H9 (cell line): ENCODE results near the gene ENOX1. TPM values are rescaled to one million over a fixed set of nuclear protein-coding genes. Genes with fewer than 3 reads are reported as not detected.

Experiments
- DNase-seq: peaks from one replicate; pipeline ENCODE4 v3.0.0-alpha.2; 2017
- H2AFZ ChIP-seq: one replicate; pipeline ENCODE4 v1.6.1; 2013; ENCODE audit warnings: mild to moderate bottlenecking, low read length, control low read depth, moderate library complexity
- H2AK5ac ChIP-seq: 2 replicates; pipeline ENCODE4 v1.6.1; 2013; ENCODE audit warnings: low read length, control low read depth, mixed read lengths; ENCODE audit not compliant: insufficient read length
- H2BK120ac ChIP-seq: one replicate; pipeline ENCODE4 v1.6.1; 2013; ENCODE audit warnings: low read depth, mild to moderate bottlenecking, low read length, control low read depth, inconsistent platforms; ENCODE audit not compliant: poor library complexity, severe bottlenecking
- H2BK12ac ChIP-seq: 2 replicates; pipeline ENCODE4 v1.6.1; 2013; ENCODE audit warnings: low read length, control low read depth, mixed read lengths, low read depth; ENCODE audit not compliant: insufficient read length
- H2BK15ac ChIP-seq: 2 replicates; pipeline ENCODE4 v1.6.1; 2013; ENCODE audit warnings: low read depth, low read length, control low read depth
- H2BK20ac ChIP-seq: one replicate; pipeline ENCODE4 v1.6.1; 2013; ENCODE audit warnings: low read depth, mild to moderate bottlenecking, low read length, control low read depth, inconsistent platforms; ENCODE audit not compliant: poor library complexity, severe bottlenecking
- H2BK5ac ChIP-seq: 2 replicates; pipeline ENCODE4 v1.6.1; 2013; ENCODE audit warnings: low read length, control low read depth, mixed read lengths; ENCODE audit not compliant: insufficient read length
- H3K14ac ChIP-seq: 2 replicates; pipeline ENCODE4 v1.6.1; 2013; ENCODE audit warnings: low read length, control low read depth; ENCODE audit not compliant: insufficient read depth
- H3K18ac ChIP-seq: 2 replicates; pipeline ENCODE4 v1.6.1; 2013; ENCODE audit warnings: low read depth, mild to moderate bottlenecking, mixed read lengths, low read length, control low read depth; ENCODE audit not compliant: insufficient read length
- H3K23ac ChIP-seq: 2 replicates; pipeline ENCODE4 v1.6.1; 2013; ENCODE audit warnings: low read length, control low read depth, mixed read lengths, low read depth; ENCODE audit not compliant: insufficient read length
- H3K23me2 ChIP-seq: 2 replicates; pipeline ENCODE4 v1.6.1; 2013; ENCODE audit warnings: low read depth, mild to moderate bottlenecking, mixed read lengths, low read length, control low read depth; ENCODE audit not compliant: insufficient read length, poor library complexity, severe bottlenecking
- H3K27ac ChIP-seq: 2 replicates; pipeline ENCODE4 v1.5.1; 2013; ENCODE audit warnings: low read length, control low read depth, mixed read lengths, low read depth; ENCODE audit not compliant: insufficient read length
- H3K27me3 ChIP-seq: 2 replicates; pipeline ENCODE4 v1.6.1; 2013; ENCODE audit warnings: low read length, control low read depth, inconsistent platforms; ENCODE audit not compliant: insufficient read depth
- H3K4ac ChIP-seq: 2 replicates; pipeline ENCODE4 v1.6.1; 2013; ENCODE audit warnings: low read depth, mild to moderate bottlenecking, control low read depth, inconsistent platforms, low read length, moderate library complexity
- H3K4me1 ChIP-seq: 2 replicates; pipeline ENCODE4 v1.6.1; 2013; ENCODE audit warnings: low read length, control low read depth, inconsistent platforms; ENCODE audit not compliant: insufficient read depth
- H3K4me2 ChIP-seq: 2 replicates; pipeline ENCODE4 v1.6.1; 2013; ENCODE audit warnings: low read length, control low read depth, mixed read lengths; ENCODE audit not compliant: insufficient read length, insufficient read depth
- H3K56ac ChIP-seq: 2 replicates; pipeline ENCODE4 v1.6.1; 2013; ENCODE audit warnings: low read depth, mild to moderate bottlenecking, mixed read lengths, low read length, control low read depth; ENCODE audit not compliant: insufficient read length
- H3K79me1 ChIP-seq: 2 replicates; pipeline ENCODE4 v1.6.1; 2013; ENCODE audit warnings: low read depth, mild to moderate bottlenecking, moderate library complexity, low read length, control low read depth, inconsistent platforms; ENCODE audit not compliant: insufficient read depth, poor library complexity, severe bottlenecking
- H3K79me2 ChIP-seq: 2 replicates; pipeline ENCODE4 v1.6.1; 2013; ENCODE audit warnings: low read length, control low read depth, inconsistent platforms; ENCODE audit not compliant: insufficient read depth
- H3K9ac ChIP-seq: 2 replicates; pipeline ENCODE4 v1.6.1; 2013; ENCODE audit warnings: low read length, control low read depth, mixed read lengths; ENCODE audit not compliant: insufficient read length; ENCODE audit errors: extremely low read depth
- H3K9me3 ChIP-seq: one replicate; pipeline ENCODE4 v1.6.1; 2013; ENCODE audit warnings: low read depth, low read length, inconsistent platforms; ENCODE audit not compliant: control insufficient read depth
- H3T11ph ChIP-seq: one replicate; pipeline ENCODE4 v1.6.1; 2013; ENCODE audit warnings: mild to moderate bottlenecking, low read length, control low read depth, inconsistent platforms
- H4K20me1 ChIP-seq: one replicate; pipeline ENCODE4 v1.6.1; 2013; ENCODE audit not compliant: control insufficient read depth, insufficient read length, insufficient read depth
- H4K5ac ChIP-seq: 2 replicates; pipeline ENCODE4 v1.6.1; 2013; ENCODE audit warnings: low read depth, mild to moderate bottlenecking, mixed read lengths, low read length, control low read depth; ENCODE audit not compliant: insufficient read length
- H4K8ac ChIP-seq: replicated peaks from 2 replicates; pipeline ENCODE4 v1.6.1; 2013; ENCODE audit warnings: low read length, control low read depth, mixed read lengths, low read depth; ENCODE audit not compliant: insufficient read length
- H4K91ac ChIP-seq: 2 replicates; pipeline ENCODE4 v1.6.1; 2013; ENCODE audit warnings: low read depth, mild to moderate bottlenecking, moderate library complexity, mixed read lengths, low read length, control low read depth; ENCODE audit not compliant: insufficient read length
- H3K27ac Mint-ChIP-seq, 3 experiments: 2 replicates in 2 of 3; 3 replicates in 1 of 3; pipeline ENCODE4 v1.8.0; 2020 to 2021; ENCODE audit warnings: mixed read lengths in 3 of 3, mild to moderate bottlenecking in 1 of 3, moderate library complexity in 1 of 3
- H3K27me3 Mint-ChIP-seq: 2 replicates; pipeline ENCODE4 v1.8.0; 2021; ENCODE audit warnings: low read depth, mild to moderate bottlenecking, moderate library complexity, mixed read lengths
- H3K36me3 Mint-ChIP-seq, 3 experiments: 2 replicates in 2 of 3; 3 replicates in 1 of 3; pipeline ENCODE4 v1.8.0; 2020 to 2021; ENCODE audit warnings: low read depth in 3 of 3, mixed read lengths in 3 of 3; ENCODE audit not compliant: insufficient read depth in 1 of 3
- H3K4me1 Mint-ChIP-seq, 2 experiments: 2 replicates each; pipeline ENCODE4 v1.8.0; 2020; ENCODE audit warnings: mixed read lengths in 2 of 2
- H3K4me3 Mint-ChIP-seq, 2 experiments: 2 replicates in 1 of 2; 3 replicates in 1 of 2; pipeline ENCODE4 v1.8.0; 2020 to 2021; ENCODE audit warnings: mild to moderate bottlenecking in 2 of 2, mixed read lengths in 2 of 2, moderate library complexity in 1 of 2
- H3K9me3 Mint-ChIP-seq, 2 experiments: 2 replicates in 1 of 2; 3 replicates in 1 of 2; pipeline ENCODE4 v1.8.0; 2020; ENCODE audit warnings: mild to moderate bottlenecking in 2 of 2, mixed read lengths in 2 of 2, moderate library complexity in 1 of 2
- CTCF ChIP-seq: fragments of 200-600 bp; sonication (generic); conservative IDR thresholded peaks from 3 replicates; pipeline ENCODE4 v1.8.0; 2021; ENCODE audit warnings: antibody characterized with exemption, mild to moderate bottlenecking
- WGBS: extraction: QIAGEN DNeasy Blood & Tissue Kit; methylation state at CpG from one replicate; pipeline ENCODE4 v1.1.7; 2013; ENCODE audit warnings: missing lambda C conversion rate, low lambda C conversion rate, mixed read lengths; ENCODE audit not compliant: insufficient read length; ENCODE audit errors: extremely low coverage; 5-methylcytosine and 5-hydroxymethylcytosine counted together
- total RNA-seq: library from RNA; stranded (reverse); gene quantifications from 2 replicates; pipeline ENCODE4 v1.2.1, GENCODE V29; 2021

The ENOX1 gene
- total RNA-seq, 1 experiment from 2014 or later, result 0.24 TPM

- no peak overlapping the region for H4K5ac ChIP-seq
- no peak overlapping the region for H2AK5ac ChIP-seq
- TF ChIP-seq CTCF, result no peak
- H3K4ac ChIP-seq, result no peak overlapping the region
- H3K14ac ChIP-seq, result no peak overlapping the region
- H3K18ac ChIP-seq, result no peak overlapping the region
- DNase-seq, result no peak
- H3K9ac ChIP-seq, result no peak overlapping the region
- H3K23me2 ChIP-seq, result no peaks in the 10 kb centered on the region
- no peak overlapping the region for H2AFZ ChIP-seq
- no peak overlapping the region for H2BK5ac ChIP-seq
- H3K4me1 Mint-ChIP-seq, result peaks cover 5% of the 10 kb centered on the region in 2 experiments; a peak in 2 of 4 replicates
- no peak overlapping the region for H3K56ac ChIP-seq
- no peak overlapping the region for H3K4me3 Mint-ChIP-seq
- no peak overlapping the region for H3T11ph ChIP-seq
- no peak overlapping the region for H3K27ac Mint-ChIP-seq
- H2BK20ac ChIP-seq, result no peak overlapping the region
- H2BK120ac ChIP-seq, result no peak overlapping the region
- H3K79me1 ChIP-seq, result no peaks in the 10 kb centered on the region
- H3K9me3 Mint-ChIP-seq, result no peaks in the 10 kb centered on the region; a peak in 1 of 5 replicates
- H4K8ac ChIP-seq, result no peak overlapping the region
- no peak overlapping the region for H3K4me2 ChIP-seq
- no peaks in the 10 kb centered on the region for H3K27me3 ChIP-seq
- H2BK15ac ChIP-seq, result no peak overlapping the region
- no peaks in the 10 kb centered on the region for H3K36me3 Mint-ChIP-seq
- no peaks in the 10 kb centered on the region for H3K4me1 ChIP-seq
- WGBS, result no CpG with 5 or more reads among the region's 2 CpGs
- no peak overlapping the region for H3K23ac ChIP-seq
- H4K91ac ChIP-seq, result no peak overlapping the region
- no peaks in the 10 kb centered on the region for H3K9me3 ChIP-seq
- H2BK12ac ChIP-seq, result no peak overlapping the region
- H3K27me3 Mint-ChIP-seq, result no peaks in the 10 kb centered on the region; the same call in 1 of the 2 replicates
- H4K20me1 ChIP-seq, result no peaks in the 10 kb centered on the region
- no peaks in the 10 kb centered on the region for H3K79me2 ChIP-seq
- no peak overlapping the region for H3K27ac ChIP-seq
Measured at GRCh38 chr13:43243711-43244110, 543.1 kb downstream of the ENOX1 start.
